CD14-positive monocyte (primary cell): ENCODE measurements around the gene VSX2. TPM values are rescaled to one million over a fixed set of nuclear protein-coding genes. Genes with fewer than 3 reads are reported as not detected.

Experiments
- DNase-seq, 3 donors: peaks; one replicate each; pipeline ENCODE4 v3.0.0-alpha.2; 2011 to 2022
- H2AFZ ChIP-seq: 2 replicates; pipeline ENCODE4 v1.6.0; 2012; ENCODE audit warnings: mild to moderate bottlenecking, low read depth, low read length, inconsistent platforms; ENCODE audit not compliant: insufficient read depth, poor library complexity, severe bottlenecking
- H3K27ac ChIP-seq, 2 donors: 1 replicate in 1 of 2; 2 replicates in 1 of 2; pipeline ENCODE4 v1.5.1; 2012 to 2013; ENCODE audit warnings: low read length in 2 of 2, control low read depth in 1 of 2, inconsistent platforms in 1 of 2, low read depth in 1 of 2, mild to moderate bottlenecking in 1 of 2
- H3K27me3 ChIP-seq, 2 donors: one replicate each; pipeline versions ENCODE4 v1.6.0 to v1.6.1; 2011 to 2013; ENCODE audit warnings: low read length in 2 of 2; ENCODE audit not compliant: control insufficient read depth in 2 of 2, insufficient read depth in 2 of 2
- H3K36me3 ChIP-seq, 2 donors: replicated peaks in 1 of 2; 1 replicate in 1 of 2; 2 replicates in 1 of 2; pipeline versions ENCODE4 v1.5.1 to v1.6.1; 2012 to 2013; ENCODE audit warnings: low read length in 2 of 2, control low read depth in 1 of 2, inconsistent platforms in 1 of 2, mild to moderate bottlenecking in 1 of 2; ENCODE audit not compliant: insufficient read depth in 2 of 2, control insufficient read depth in 1 of 2
- H3K4me1 ChIP-seq, 2 donors: 1 replicate in 1 of 2; 2 replicates in 1 of 2; pipeline versions ENCODE4 v1.5.1 to v1.6.1; 2012 to 2013; ENCODE audit warnings: low read length in 2 of 2, control low read depth in 1 of 2, inconsistent platforms in 1 of 2, mild to moderate bottlenecking in 1 of 2, moderate library complexity in 1 of 2; ENCODE audit not compliant: insufficient read depth in 2 of 2, control insufficient read depth in 1 of 2
- H3K4me2 ChIP-seq: replicated peaks from 2 replicates; pipeline ENCODE3; 2012; ENCODE audit warnings: low read length, moderate library complexity, mild to moderate bottlenecking; ENCODE audit not compliant: poor library complexity, severe bottlenecking; ENCODE audit errors: extremely low read depth
- H3K4me3 ChIP-seq, 3 experiments: fragments of 200-600 bp in 1 of 3; sonication (generic) in 1 of 3; replicated peaks in 1 of 3; 1 replicate in 2 of 3; 2 replicates in 1 of 3; pipeline ENCODE4 v1.5.1; 2011 to 2013; ENCODE audit warnings: low read length in 3 of 3, mild to moderate bottlenecking in 3 of 3, control low read depth in 2 of 3, low read depth in 2 of 3, inconsistent platforms in 1 of 3, moderate library complexity in 1 of 3
- H3K79me2 ChIP-seq: 2 replicates; pipeline ENCODE4 v1.6.0; 2012; ENCODE audit warnings: mild to moderate bottlenecking, control low read depth, inconsistent platforms, low read length, moderate library complexity; ENCODE audit not compliant: insufficient read depth
- H3K9ac ChIP-seq: 2 replicates; pipeline ENCODE4 v1.6.0; 2017; ENCODE audit warnings: low read length, mild to moderate bottlenecking; ENCODE audit not compliant: insufficient read depth, poor library complexity, severe bottlenecking
- H3K9me3 ChIP-seq, 2 donors: replicated peaks in 1 of 2; 1 replicate in 1 of 2; 2 replicates in 1 of 2; pipeline versions ENCODE4 v1.5.1 to v1.6.1; 2012 to 2013; ENCODE audit warnings: low read length in 2 of 2, control low read depth in 1 of 2; ENCODE audit not compliant: control insufficient read depth in 1 of 2, insufficient read depth in 1 of 2
- H4K20me1 ChIP-seq: 2 replicates; pipeline ENCODE4 v1.6.0; 2012; ENCODE audit warnings: mild to moderate bottlenecking, low read length, control low read depth, moderate library complexity; ENCODE audit not compliant: insufficient read depth
- H3K27ac Mint-ChIP-seq, 7 donors: one replicate each; pipeline ENCODE4 v1.8.0; 2020; ENCODE audit warnings: mild to moderate bottlenecking in 7 of 7, mixed read lengths in 7 of 7, moderate library complexity in 6 of 7, inconsistent platforms in 2 of 7
- H3K27me3 Mint-ChIP-seq, 3 donors: one replicate each; pipeline ENCODE4 v1.8.0; 2021 to 2022; ENCODE audit warnings: low read depth in 3 of 3, mild to moderate bottlenecking in 3 of 3, mixed read lengths in 3 of 3, moderate library complexity in 3 of 3, inconsistent platforms in 1 of 3
- H3K36me3 Mint-ChIP-seq, 2 donors: one replicate each; pipeline ENCODE4 v1.8.0; 2020; ENCODE audit warnings: mixed read lengths in 2 of 2, inconsistent platforms in 1 of 2, mild to moderate bottlenecking in 1 of 2
- H3K4me1 Mint-ChIP-seq: one replicate; pipeline ENCODE4 v1.8.0; 2020; ENCODE audit warnings: mild to moderate bottlenecking, mixed read lengths
- H3K4me3 Mint-ChIP-seq, 2 donors: one replicate each; pipeline ENCODE4 v1.8.0; 2020; ENCODE audit warnings: mild to moderate bottlenecking in 2 of 2, mixed read lengths in 2 of 2, moderate library complexity in 1 of 2
- H3K9me3 Mint-ChIP-seq, 7 donors: one replicate each; pipeline ENCODE4 v1.8.0; 2020 to 2022; ENCODE audit warnings: mixed read lengths in 7 of 7, mild to moderate bottlenecking in 6 of 7, moderate library complexity in 6 of 7, inconsistent platforms in 2 of 7
- CTCF ChIP-seq: fragments of 200-600 bp; IDR thresholded peaks from one replicate; pipeline ENCODE4 v1.8.0; 2022; ENCODE audit warnings: antibody characterized with exemption, mild to moderate bottlenecking
- WGBS: methylation state at CpG from one replicate; pipeline ENCODE4 v1.1.5; 2013; ENCODE audit warnings: missing lambda C conversion rate; ENCODE audit not compliant: insufficient coverage; 5-methylcytosine and 5-hydroxymethylcytosine counted together
- intact Hi-C, 2 donors: fragments of 100-400 bp; cut with micrococcal nuclease; formaldehyde crosslinking; loops; one replicate each; pipeline versions ENCODE4 v1.15.0 to v1.15.1; 2023
- polyA plus RNA-seq, 3 donors: library from polyadenylated mRNA; depleted of rRNA in 1 of 3; unstranded in 2 of 3; stranded (reverse) in 1 of 3; fragments of 300-500 nt in 2 of 3; fragments of >200 nt in 1 of 3; fragmentation: Illumina TruSeq in 2 of 3; gene quantifications; 1 replicate in 2 of 3; 2 replicates in 1 of 3; pipeline ENCODE4 v1.2.3, GENCODE V29; 2012 to 2021

The VSX2 gene
- polyA plus RNA-seq, 3 donors: not detected

- Histone ChIP-seq H2AFZ (no peak overlapping the region), H3K79me2 (no peaks in the 10 kb centered on the region), H3K27me3 (no peaks in the 10 kb centered on the region), H3K4me3 (no peak overlapping the region), H4K20me1 (no peaks in the 10 kb centered on the region), H3K36me3 (peaks cover 4 to 14% of the 10 kb centered on the region in 2 donors), H3K4me2 (no peak overlapping the region), H3K9me3 (no peaks in the 10 kb centered on the region), H3K9ac (no peak overlapping the region), H3K4me1 (peaks cover 0 to 2% of the 10 kb centered on the region in 2 donors), H3K27ac (no peak overlapping the region)
- WGBS: no CpG with 5 or more reads among the region's 1 CpG
- peaks cover 7 to 13% (median 8%) of the 10 kb centered on the region in 3 donors for H3K27me3 Mint-ChIP-seq
- intact Hi-C loops: no loop called here
- H3K9me3 Mint-ChIP-seq: no peaks in the 10 kb centered on the region
- DNase-seq: no peak
- H3K27ac Mint-ChIP-seq: no peak overlapping the region
- peaks cover 16 to 18% of the 10 kb centered on the region in 2 donors for H3K36me3 Mint-ChIP-seq
- H3K4me3 Mint-ChIP-seq: no peak overlapping the region
- no peak for TF ChIP-seq CTCF
- peaks cover 8% of the 10 kb centered on the region for H3K4me1 Mint-ChIP-seq
Observed at GRCh38 chr14:74205882-74206281, 33.4 kb upstream of the VSX2 start.

GRCh38 chr14:74207943-74208342, 31.3 kb upstream of the VSX2 start:
- WGBS: no CpG with 5 or more reads among the region's 3 CpGs
- H3K79me2 ChIP-seq: no peaks in the 10 kb centered on the region
- no peaks in the 10 kb centered on the region for H3K9me3 ChIP-seq
- H2AFZ ChIP-seq: no peak overlapping the region
- Mint-ChIP-seq H3K27ac (no peak overlapping the region), H3K4me1 (peaks cover 8% of the 10 kb centered on the region), H3K9me3 (no peaks in the 10 kb centered on the region), H3K27me3 (peaks cover 8 to 12% (median 10%) of the 10 kb centered on the region in 3 donors), H3K4me3 (no peak overlapping the region), H3K36me3 (peaks cover 7 to 10% of the 10 kb centered on the region in 2 donors)
- intact Hi-C loops: no loop called here
- no peaks in the 10 kb centered on the region for H4K20me1 ChIP-seq
- no peak overlapping the region for H3K4me2 ChIP-seq
- no peak for TF ChIP-seq CTCF
- no peak overlapping the region for H3K4me3 ChIP-seq
- no peak overlapping the region for H3K9ac ChIP-seq
- no peaks in the 10 kb centered on the region for H3K27me3 ChIP-seq
- peaks cover 0 to 2% of the 10 kb centered on the region in 2 donors for H3K4me1 ChIP-seq
- DNase-seq: no peak
- no peak overlapping the region for H3K27ac ChIP-seq
- peaks cover 4 to 8% of the 10 kb centered on the region in 2 donors for H3K36me3 ChIP-seq
